Gastrocnemius medialis (tissue), 4 donors: ENCODE results near the gene NDST4.

Source experiments
- CTCF ChIP-seq, 5 experiments: fragments of 450-650 bp in 3 of 5; fragments of 200-600 bp in 2 of 5; sonication (generic) in 2 of 5; IDR thresholded peaks in 4 of 5; conservative IDR thresholded peaks in 1 of 5; 1 replicate in 4 of 5; 2 replicates in 1 of 5; pipeline ENCODE4 v1.5.1; 2016 to 2019; ENCODE audit warnings: antibody characterized with exemption in 5 of 5, mild to moderate bottlenecking in 3 of 5, moderate library complexity in 3 of 5
- POLR2A ChIP-seq, 2 donors: fragments of 450-650 bp; IDR thresholded peaks; one replicate each; pipeline ENCODE4 v1.6.1; 2017; ENCODE audit warnings: antibody characterized with exemption in 2 of 2, mild to moderate bottlenecking in 2 of 2, moderate library complexity in 2 of 2

GRCh38 chr4:114921790-114922591 lies 191.4 kb downstream of the NDST4 start:
- TF ChIP-seq CTCF (IDR thresholded peaks at IDR 0.05 in 4 of 5, conservative IDR thresholded peaks at IDR 0.05 in 1 of 5) (no peak), POLR2A (IDR thresholded peaks at IDR 0.05) (no peak)
